Right lobe of liver (tissue), 4 donors: ENCODE data around the gene DNASE2B.

Source experiments
- POLR2A ChIP-seq: fragments of 450-650 bp; IDR thresholded peaks from one replicate; pipeline ENCODE4 v1.6.1; 2017; ENCODE audit warnings: antibody characterized with exemption, mild to moderate bottlenecking
- TF ChIP-seq, protein P1 (sequence below), 4 donors: fragments of 200-600 bp in 3 of 4; fragments of 450-650 bp in 1 of 4; IDR thresholded peaks; one replicate each; pipeline versions ENCODE4 v1.5.1 to v1.8.0; 2016 to 2022; ENCODE audit warnings: antibody characterized with exemption in 4 of 4, mild to moderate bottlenecking in 2 of 4
- donor health status: DM: no; HTN: no; CAD: no.
- donor health status: DM: no; HTN: no; CAD: no.
- donor health status: DM: no; HTN: yes; CAD: no.

DNA sequence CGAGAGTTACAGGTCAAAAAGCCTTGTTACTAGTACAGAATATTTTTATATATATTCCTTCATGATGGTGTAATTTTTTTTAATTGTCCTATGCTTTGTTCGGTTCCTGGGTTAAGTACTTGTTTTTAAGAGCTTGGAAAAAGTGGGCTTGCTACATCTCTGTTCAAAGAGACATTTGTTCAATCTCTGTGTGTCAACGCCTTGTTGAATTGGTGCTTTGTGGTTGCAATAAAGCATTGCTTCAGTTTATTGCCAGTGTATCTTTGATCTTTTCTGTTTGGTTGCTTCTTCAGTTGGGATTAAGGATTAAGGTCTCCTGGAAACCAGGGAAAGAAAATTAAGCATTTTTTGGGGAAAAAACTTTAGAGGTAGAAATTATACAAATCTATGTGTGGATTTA is 47.7 kb upstream of the DNASE2B start:
- TF ChIP-seq, protein P1, sequence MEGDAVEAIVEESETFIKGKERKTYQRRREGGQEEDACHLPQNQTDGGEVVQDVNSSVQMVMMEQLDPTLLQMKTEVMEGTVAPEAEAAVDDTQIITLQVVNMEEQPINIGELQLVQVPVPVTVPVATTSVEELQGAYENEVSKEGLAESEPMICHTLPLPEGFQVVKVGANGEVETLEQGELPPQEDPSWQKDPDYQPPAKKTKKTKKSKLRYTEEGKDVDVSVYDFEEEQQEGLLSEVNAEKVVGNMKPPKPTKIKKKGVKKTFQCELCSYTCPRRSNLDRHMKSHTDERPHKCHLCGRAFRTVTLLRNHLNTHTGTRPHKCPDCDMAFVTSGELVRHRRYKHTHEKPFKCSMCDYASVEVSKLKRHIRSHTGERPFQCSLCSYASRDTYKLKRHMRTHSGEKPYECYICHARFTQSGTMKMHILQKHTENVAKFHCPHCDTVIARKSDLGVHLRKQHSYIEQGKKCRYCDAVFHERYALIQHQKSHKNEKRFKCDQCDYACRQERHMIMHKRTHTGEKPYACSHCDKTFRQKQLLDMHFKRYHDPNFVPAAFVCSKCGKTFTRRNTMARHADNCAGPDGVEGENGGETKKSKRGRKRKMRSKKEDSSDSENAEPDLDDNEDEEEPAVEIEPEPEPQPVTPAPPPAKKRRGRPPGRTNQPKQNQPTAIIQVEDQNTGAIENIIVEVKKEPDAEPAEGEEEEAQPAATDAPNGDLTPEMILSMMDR (IDR thresholded peaks at IDR 0.05), result no peak
- no peak for TF ChIP-seq POLR2A
